WI38 (cell line): Measurements from ENCODE around the gene VRTN.
"Not testable (repeated sequence)": the region's sequence is repeated elsewhere in the genome, so short reads cannot be mapped to it uniquely, and the experiment has no call there.

Source experiments
- H3K4me3 ChIP-seq: 2 replicates; pipeline ENCODE4 v1.5.1; 2011; ENCODE audit warnings: low read depth, mild to moderate bottlenecking, control low read depth, low read length
- CTCF ChIP-seq: IDR thresholded peaks from 2 replicates; pipeline ENCODE4 v1.5.1; 2012; ENCODE audit warnings: low read depth, mild to moderate bottlenecking, control low read depth, low read length

The VRTN gene

GRCh38 chr14:74368026-74368425, 19.8 kb downstream of the VRTN start:
- no peak for TF ChIP-seq CTCF
- H3K4me3 ChIP-seq, result no peak overlapping the region

- no peak for TF ChIP-seq CTCF
Observed at GRCh38 chr14:74368441-74368840, 20.2 kb downstream of the VRTN start.

GRCh38 chr14:74377976-74378690, 29.9 kb downstream of the VRTN start:
- no peak for TF ChIP-seq CTCF
- H3K4me3 ChIP-seq, result no peak overlapping the region

More at GRCh38 chr14:74368441-74368840, 20.2 kb downstream of the VRTN start:
- H3K4me3 ChIP-seq, result no peak overlapping the region

GRCh38 chr14:74380172-74380571, 31.9 kb downstream of the VRTN start:
- no peak for TF ChIP-seq CTCF
- H3K4me3 ChIP-seq, result no peak overlapping the region

- TF ChIP-seq CTCF, result no peak
- H3K4me3 ChIP-seq, result no peak overlapping the region
Observed at GRCh38 chr14:74380845-74381244, 32.6 kb downstream of the VRTN start.

GRCh38 chr14:74381571-74381970, 33.3 kb downstream of the VRTN start:
- H3K4me3 ChIP-seq, result not testable (repeated sequence)

- TF ChIP-seq CTCF, result no peak
- H3K4me3 ChIP-seq, result no peak overlapping the region
Observed at GRCh38 chr14:74382231-74382630, 34.0 kb downstream of the VRTN start.

- TF ChIP-seq CTCF, result no peak
- no peak overlapping the region for H3K4me3 ChIP-seq
Observed at GRCh38 chr14:74389980-74390379, 41.7 kb downstream of the VRTN start.

GRCh38 chr14:74390505-74390904, 42.2 kb downstream of the VRTN start:
- not testable (repeated sequence) for H3K4me3 ChIP-seq
